Cardiac muscle cell (in vitro differentiated cells and primary cell): Measurements from ENCODE around the gene PPP2R1A. TPM values are rescaled to one million over a fixed set of nuclear protein-coding genes. Genes with fewer than 3 reads are reported as not detected.

Experiments
- DNase-seq, 2 donors: peaks; one replicate each; pipeline versions ENCODE4 v3.0.0 to v3.0.0-alpha.2; 2010 to 2017; ENCODE audit warnings: low read depth in 1 of 2, low spot score in 1 of 2
- H3K27ac ChIP-seq: fragments of 200-600 bp; sonication (generic); 2 replicates; pipeline ENCODE4 v1.5.1; 2016
- H3K27me3 ChIP-seq: fragments of 200-600 bp; sonication (generic); 2 replicates; pipeline ENCODE4 v1.6.0; 2016; ENCODE audit warnings: control low read depth
- H3K36me3 ChIP-seq: fragments of 200-600 bp; sonication (generic); 2 replicates; pipeline ENCODE4 v1.5.1; 2016; ENCODE audit warnings: control low read depth
- H3K4me1 ChIP-seq: fragments of 200-600 bp; sonication (generic); 2 replicates; pipeline ENCODE4 v1.8.1; 2017; ENCODE audit warnings: low read depth, mild to moderate bottlenecking, mixed run types
- H3K4me3 ChIP-seq: fragments of 200-600 bp; sonication (generic); 2 replicates; pipeline ENCODE4 v1.5.1; 2016; ENCODE audit warnings: mild to moderate bottlenecking
- H3K9me3 ChIP-seq: fragments of 200-600 bp; sonication (generic); 2 replicates; pipeline ENCODE4 v1.5.1; 2017; ENCODE audit warnings: low read depth, mild to moderate bottlenecking, control low read depth
- CTCF ChIP-seq: IDR thresholded peaks from 2 replicates; pipeline ENCODE4 v1.5.1; 2012; ENCODE audit warnings: low read depth, mild to moderate bottlenecking, low read length
- polyA plus RNA-seq: library from polyadenylated mRNA; unstranded; fragments of >200 nt; fragmentation: Nextera tagmentation; extraction: Ambion mirVana; gene quantifications from 2 replicates; pipeline ENCODE4 v1.2.1, GENCODE V29; 2016
- total RNA-seq: library from RNA; depleted of rRNA; stranded (reverse); fragments of >200 nt; gene quantifications from 2 replicates; pipeline ENCODE4 v1.2.3, GENCODE V29; 2016

PPP2R1A gene
- total and polyA plus RNA-seq, 2 experiments from 2014 or later, result 724 to 821 TPM

- H3K4me3 ChIP-seq, result no peak overlapping the region
- H3K36me3 ChIP-seq, result no peaks in the 10 kb centered on the region
- no peaks in the 10 kb centered on the region for H3K4me1 ChIP-seq
- no peak for DNase-seq
- no peak overlapping the region for H3K27ac ChIP-seq
- no peaks in the 10 kb centered on the region for H3K27me3 ChIP-seq
- no peak for TF ChIP-seq CTCF
- no peaks in the 10 kb centered on the region for H3K9me3 ChIP-seq
These were observed 86.1 kb downstream of the PPP2R1A start for GRCh38 chr19:52275988-52276387.

- no peak overlapping the region for H3K27ac ChIP-seq
- no peak for TF ChIP-seq CTCF
- H3K4me3 ChIP-seq, result no peak overlapping the region
- no peaks in the 10 kb centered on the region for H3K36me3 ChIP-seq
- no peak for DNase-seq
- H3K27me3 ChIP-seq, result no peaks in the 10 kb centered on the region
- H3K4me1 ChIP-seq, result no peaks in the 10 kb centered on the region
- H3K9me3 ChIP-seq, result no peaks in the 10 kb centered on the region
These were observed 87.6 kb downstream of the PPP2R1A start for GRCh38 chr19:52277471-52277870.

Other genes starting within 250 kb of the PPP2R1A start
- gene ZNF350, start 203.2 kb upstream of the PPP2R1A start, total RNA-seq, result 7.4 and 10.4 TPM in 2 replicates
- 9.2 and 12.0 TPM in 2 replicates for gene ZNF350, start 203.2 kb upstream of the PPP2R1A start, polyA plus RNA-seq
- gene ZNF615, start 181.8 kb upstream of the PPP2R1A start, total RNA-seq, result 7.9 and 11.7 TPM in 2 replicates
- 5.8 and 9.4 TPM in 2 replicates for gene ZNF615, start 181.8 kb upstream of the PPP2R1A start, polyA plus RNA-seq
- 13.0 and 13.3 TPM in 2 replicates for gene ZNF614, start 161.7 kb upstream of the PPP2R1A start, total RNA-seq
- gene ZNF614, start 161.7 kb upstream of the PPP2R1A start, polyA plus RNA-seq, result 11.6 and 16.7 TPM in 2 replicates
- 13.9 and 16.0 TPM in 2 replicates for gene ZNF432, start 141.2 kb upstream of the PPP2R1A start, total RNA-seq
- gene ZNF432, start 141.2 kb upstream of the PPP2R1A start, polyA plus RNA-seq, result 9.7 and 11.9 TPM in 2 replicates
- gene ZNF841, start 94.3 kb upstream of the PPP2R1A start, total RNA-seq, result 14.4 and 17.7 TPM in 2 replicates
- gene ZNF841, start 94.3 kb upstream of the PPP2R1A start, polyA plus RNA-seq, result 2.9 and 7.7 TPM in 2 replicates
- 9.1 and 11.9 TPM in 2 replicates for gene ZNF616, start 50.1 kb upstream of the PPP2R1A start, total RNA-seq
- gene ZNF616, start 50.1 kb upstream of the PPP2R1A start, polyA plus RNA-seq, result 7.7 and 15.3 TPM in 2 replicates
- gene ZNF836, start 18.4 kb upstream of the PPP2R1A start, total RNA-seq, result 9.4 and 13.1 TPM in 2 replicates
- gene ZNF836, start 18.4 kb upstream of the PPP2R1A start, polyA plus RNA-seq, result 7.3 and 10.8 TPM in 2 replicates
- 8.4 and 10.9 TPM in 2 replicates for gene ZNF766, start 79.5 kb downstream of the PPP2R1A start, total RNA-seq
- 26.5 and 27.9 TPM in 2 replicates for gene ZNF766, start 79.5 kb downstream of the PPP2R1A start, polyA plus RNA-seq
- gene ZNF480, start 107.1 kb downstream of the PPP2R1A start, total RNA-seq, result 13.6 and 19.0 TPM in 2 replicates
- gene ZNF480, start 107.1 kb downstream of the PPP2R1A start, polyA plus RNA-seq, result 20.6 and 24.7 TPM in 2 replicates
- gene ZNF610, start 146.2 kb downstream of the PPP2R1A start, total RNA-seq, result 11.5 and 14.3 TPM in 2 replicates
- gene ZNF610, start 146.2 kb downstream of the PPP2R1A start, polyA plus RNA-seq, result 15.7 and 23.7 TPM in 2 replicates
- gene ZNF880, start 179.9 kb downstream of the PPP2R1A start, total RNA-seq, result 20.9 and 25.3 TPM in 2 replicates
- 19.5 and 24.7 TPM in 2 replicates for gene ZNF880, start 179.9 kb downstream of the PPP2R1A start, polyA plus RNA-seq
- 31.5 and 41.9 TPM in 2 replicates for gene ZNF528, start 207.8 kb downstream of the PPP2R1A start, total RNA-seq
- gene ZNF528, start 207.8 kb downstream of the PPP2R1A start, polyA plus RNA-seq, result 15.8 and 25.0 TPM in 2 replicates
- gene ZNF534, start 239.1 kb downstream of the PPP2R1A start, total RNA-seq, result 1.5 and 2.6 TPM in 2 replicates
- gene ZNF534, start 239.1 kb downstream of the PPP2R1A start, polyA plus RNA-seq, result 1.6 and 2.0 TPM in 2 replicates